ENCODE data around the gene SGMS2.

The SGMS2 gene

DNA sequence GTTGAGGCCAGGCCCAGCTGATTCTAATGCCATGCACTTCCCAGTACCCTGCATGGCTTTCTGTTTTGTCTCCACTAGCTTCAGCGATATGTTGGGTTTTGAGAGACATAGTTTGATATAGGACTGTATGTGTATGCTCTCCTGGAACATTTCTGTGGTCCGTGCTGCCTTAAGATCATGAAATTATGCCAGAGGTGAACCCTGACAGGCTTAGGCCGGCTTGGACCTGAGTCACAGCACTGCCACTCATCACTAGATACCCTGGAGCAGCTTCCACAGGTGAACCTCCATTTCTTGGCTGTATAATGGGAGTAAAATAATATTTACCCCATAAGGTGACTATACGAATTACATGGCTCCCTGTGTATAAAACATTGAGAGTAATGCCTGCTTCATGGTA, 6.4 kb downstream of the SGMS2 start:
- DNase-seq, result no peak
- TF ChIP-seq EZH2 (IDR thresholded peaks at IDR 0.05; ENCODE audit: borderline replicate concordance, low read depth, low read length, severe bottlenecking), result no peak
- TF ChIP-seq, protein P1, sequence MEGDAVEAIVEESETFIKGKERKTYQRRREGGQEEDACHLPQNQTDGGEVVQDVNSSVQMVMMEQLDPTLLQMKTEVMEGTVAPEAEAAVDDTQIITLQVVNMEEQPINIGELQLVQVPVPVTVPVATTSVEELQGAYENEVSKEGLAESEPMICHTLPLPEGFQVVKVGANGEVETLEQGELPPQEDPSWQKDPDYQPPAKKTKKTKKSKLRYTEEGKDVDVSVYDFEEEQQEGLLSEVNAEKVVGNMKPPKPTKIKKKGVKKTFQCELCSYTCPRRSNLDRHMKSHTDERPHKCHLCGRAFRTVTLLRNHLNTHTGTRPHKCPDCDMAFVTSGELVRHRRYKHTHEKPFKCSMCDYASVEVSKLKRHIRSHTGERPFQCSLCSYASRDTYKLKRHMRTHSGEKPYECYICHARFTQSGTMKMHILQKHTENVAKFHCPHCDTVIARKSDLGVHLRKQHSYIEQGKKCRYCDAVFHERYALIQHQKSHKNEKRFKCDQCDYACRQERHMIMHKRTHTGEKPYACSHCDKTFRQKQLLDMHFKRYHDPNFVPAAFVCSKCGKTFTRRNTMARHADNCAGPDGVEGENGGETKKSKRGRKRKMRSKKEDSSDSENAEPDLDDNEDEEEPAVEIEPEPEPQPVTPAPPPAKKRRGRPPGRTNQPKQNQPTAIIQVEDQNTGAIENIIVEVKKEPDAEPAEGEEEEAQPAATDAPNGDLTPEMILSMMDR (IDR thresholded peaks at IDR 0.05; ENCODE audit: borderline replicate concordance, extremely low read depth, low read length, poor library complexity, severe bottlenecking), result no peak
- ATAC-seq (ENCODE audit: insufficient read depth, low read depth), result no peak
- Histone ChIP-seq H3K36me3 (ENCODE audit: insufficient read depth, low read length) (no peaks in the 10 kb centered on the region), H3K4me2 (ENCODE audit: insufficient read depth, low read length) (no peak overlapping the region), H4K20me1 (ENCODE audit: insufficient read depth, low read length) (no peaks in the 10 kb centered on the region), H3K9ac (ENCODE audit: low read depth, low read length) (no peak overlapping the region), H3K27me3 (ENCODE audit: insufficient read depth, low read length, poor library complexity) (no peaks in the 10 kb centered on the region), H3K27ac (ENCODE audit: low read length) (no peak overlapping the region), H3K9me3 (ENCODE audit: insufficient read depth, low read length, severe bottlenecking) (no peaks in the 10 kb centered on the region), H2AFZ (ENCODE audit: low read depth, low read length) (no peak overlapping the region), H3K4me3 (ENCODE audit: low read depth in 1 of 2, low read length in 2 of 2) (no peak overlapping the region), H3K4me1 (ENCODE audit: insufficient read depth, low read length) (no peaks in the 10 kb centered on the region), H3K79me2 (ENCODE audit: insufficient read depth, low read length) (no peaks in the 10 kb centered on the region)

DNA sequence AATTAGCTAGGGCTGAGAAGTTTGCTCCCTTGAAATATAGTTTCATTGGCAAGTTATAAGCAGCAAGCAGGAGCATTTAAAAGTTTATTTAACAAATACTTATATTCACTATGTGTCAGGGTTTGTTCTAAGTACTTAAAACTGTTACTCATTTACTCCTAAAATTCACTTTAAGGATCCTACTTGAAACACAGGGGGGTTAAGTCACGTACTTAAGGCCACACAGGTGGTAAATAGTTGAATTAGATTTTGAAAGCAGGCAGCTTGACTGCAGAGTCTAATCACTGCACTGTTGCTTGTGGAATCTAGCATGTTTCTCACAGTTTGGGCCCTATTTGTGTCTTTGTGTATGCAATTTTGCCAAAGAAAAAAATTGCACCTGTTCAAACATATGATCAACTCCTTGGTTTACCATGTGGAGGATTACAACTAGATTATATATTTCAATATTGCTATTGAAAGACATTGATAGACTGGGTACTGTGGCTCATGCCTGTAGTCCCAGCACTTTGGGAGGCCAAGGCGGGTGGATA, 7.6 kb downstream of the SGMS2 start:
- Histone ChIP-seq H3K9ac (ENCODE audit: low read depth, low read length) (no peak overlapping the region), H2AFZ (ENCODE audit: low read depth, low read length) (no peak overlapping the region), H3K79me2 (ENCODE audit: insufficient read depth, low read length) (no peaks in the 10 kb centered on the region), H3K36me3 (ENCODE audit: insufficient read depth, low read length) (no peaks in the 10 kb centered on the region), H3K27ac (ENCODE audit: low read length) (no peak overlapping the region), H3K4me1 (ENCODE audit: insufficient read depth, low read length) (no peaks in the 10 kb centered on the region), H3K4me3 (ENCODE audit: low read depth in 1 of 2, low read length in 2 of 2) (no peak overlapping the region), H3K4me2 (ENCODE audit: insufficient read depth, low read length) (no peak overlapping the region), H4K20me1 (ENCODE audit: insufficient read depth, low read length) (no peaks in the 10 kb centered on the region), H3K27me3 (ENCODE audit: insufficient read depth, low read length, poor library complexity) (no peaks in the 10 kb centered on the region), H3K9me3 (ENCODE audit: insufficient read depth, low read length, severe bottlenecking) (no peaks in the 10 kb centered on the region)
- DNase-seq, result no peak
- TF ChIP-seq, protein P1 (IDR thresholded peaks at IDR 0.05; ENCODE audit: borderline replicate concordance, extremely low read depth, low read length, poor library complexity, severe bottlenecking), result no peak
- TF ChIP-seq EZH2 (IDR thresholded peaks at IDR 0.05; ENCODE audit: borderline replicate concordance, low read depth, low read length, severe bottlenecking), result no peak
- ATAC-seq (ENCODE audit: insufficient read depth, low read depth), result no peak

DNA sequence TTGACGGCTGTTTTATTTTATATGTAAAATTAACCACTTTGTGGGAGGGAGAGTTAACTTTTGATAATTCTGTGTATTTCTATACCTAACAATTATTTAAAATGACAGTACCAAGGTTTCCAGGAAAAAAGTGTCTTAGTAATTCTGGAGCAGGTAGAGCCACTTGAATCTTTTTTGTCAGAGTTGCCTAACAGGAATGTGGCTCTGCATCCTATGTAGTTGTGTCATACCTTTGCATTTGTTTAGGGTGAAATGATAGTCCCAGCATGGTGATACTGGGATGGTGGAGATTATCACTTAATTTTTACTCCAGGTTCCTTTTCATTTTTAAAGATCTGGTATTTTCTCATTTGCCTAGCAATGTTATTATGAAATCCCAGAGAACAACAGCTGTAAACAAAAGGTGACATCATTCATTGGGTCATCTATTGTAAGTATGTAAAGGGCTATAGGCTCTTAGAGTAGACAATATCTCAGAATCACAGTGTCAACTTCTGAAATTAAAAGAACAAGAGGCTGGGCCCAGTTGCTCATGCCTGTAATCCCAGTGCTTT, 9.6 kb downstream of the SGMS2 start:
- Histone ChIP-seq H3K27me3 (ENCODE audit: insufficient read depth, low read length, poor library complexity) (no peaks in the 10 kb centered on the region), H3K4me2 (ENCODE audit: insufficient read depth, low read length) (no peak overlapping the region), H3K4me1 (ENCODE audit: insufficient read depth, low read length) (no peaks in the 10 kb centered on the region), H3K9me3 (ENCODE audit: insufficient read depth, low read length, severe bottlenecking) (no peaks in the 10 kb centered on the region), H4K20me1 (ENCODE audit: insufficient read depth, low read length) (no peaks in the 10 kb centered on the region), H3K79me2 (ENCODE audit: insufficient read depth, low read length) (no peaks in the 10 kb centered on the region), H3K9ac (ENCODE audit: low read depth, low read length) (no peak overlapping the region), H3K4me3 (ENCODE audit: low read depth in 1 of 2, low read length in 2 of 2) (no peak overlapping the region), H3K27ac (ENCODE audit: low read length) (no peak overlapping the region), H3K36me3 (ENCODE audit: insufficient read depth, low read length) (no peaks in the 10 kb centered on the region), H2AFZ (ENCODE audit: low read depth, low read length) (no peak overlapping the region)
- ATAC-seq (ENCODE audit: insufficient read depth, low read depth) (no peak), DNase-seq (no peak)
- TF ChIP-seq, protein P1 (IDR thresholded peaks at IDR 0.05; ENCODE audit: borderline replicate concordance, extremely low read depth, low read length, poor library complexity, severe bottlenecking), result no peak
- no peak for TF ChIP-seq EZH2 (IDR thresholded peaks at IDR 0.05; ENCODE audit: borderline replicate concordance, low read depth, low read length, severe bottlenecking)
